B cell (primary cell): ENCODE measurements around the gene ZNF600.

Experiments
- EZH2 ChIP-seq: IDR thresholded peaks from 2 replicates; pipeline ENCODE4 v1.6.1; 2012; ENCODE audit warnings: borderline replicate concordance, low read depth, mild to moderate bottlenecking, moderate library complexity, low read length; ENCODE audit not compliant: insufficient read depth, poor library complexity, severe bottlenecking
- TF ChIP-seq, protein P1 (sequence below): fragments of 200-600 bp; IDR thresholded peaks from one replicate; pipeline ENCODE4 v1.8.0; 2022; ENCODE audit warnings: antibody characterized with exemption, mild to moderate bottlenecking

DNA sequence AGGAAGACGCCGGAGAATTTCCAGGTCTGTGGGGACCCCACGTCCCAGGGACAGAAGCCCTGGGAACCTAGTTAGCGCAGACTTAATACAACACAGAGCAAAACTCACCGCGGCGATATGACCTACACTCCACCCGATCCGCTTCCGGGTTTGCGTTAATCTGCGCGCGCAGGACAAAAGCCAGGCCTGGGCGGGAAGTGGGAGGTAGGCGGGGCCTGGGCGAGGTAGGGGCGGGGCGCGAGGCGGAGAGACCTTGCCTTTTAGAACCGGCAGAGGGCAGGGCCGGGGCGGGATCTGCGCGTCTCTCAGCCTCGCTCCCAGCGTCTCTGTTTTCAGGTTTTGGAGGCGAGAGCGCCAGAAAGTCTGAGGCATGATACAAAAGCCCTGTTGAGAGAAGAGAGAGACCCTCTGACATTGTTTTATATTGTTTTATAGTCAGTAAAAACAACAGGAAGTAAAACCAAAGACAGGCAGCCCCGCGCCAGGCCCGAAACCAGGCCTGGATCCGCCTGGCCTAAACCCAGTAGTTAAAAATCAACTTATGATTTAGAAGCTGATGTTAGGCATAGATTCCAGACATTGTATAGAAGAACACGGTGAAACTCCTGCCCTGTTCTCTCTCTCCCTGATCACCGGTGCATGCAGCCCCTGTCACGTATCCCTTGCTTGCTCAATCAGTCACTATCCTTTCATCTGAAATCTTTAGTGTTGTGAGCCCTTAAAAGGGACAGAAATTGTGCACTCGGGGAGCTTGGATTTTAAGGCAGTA, 51.5 kb downstream of the ZNF600 start, which contains the start of gene ZNF611:
- TF ChIP-seq, protein P1, sequence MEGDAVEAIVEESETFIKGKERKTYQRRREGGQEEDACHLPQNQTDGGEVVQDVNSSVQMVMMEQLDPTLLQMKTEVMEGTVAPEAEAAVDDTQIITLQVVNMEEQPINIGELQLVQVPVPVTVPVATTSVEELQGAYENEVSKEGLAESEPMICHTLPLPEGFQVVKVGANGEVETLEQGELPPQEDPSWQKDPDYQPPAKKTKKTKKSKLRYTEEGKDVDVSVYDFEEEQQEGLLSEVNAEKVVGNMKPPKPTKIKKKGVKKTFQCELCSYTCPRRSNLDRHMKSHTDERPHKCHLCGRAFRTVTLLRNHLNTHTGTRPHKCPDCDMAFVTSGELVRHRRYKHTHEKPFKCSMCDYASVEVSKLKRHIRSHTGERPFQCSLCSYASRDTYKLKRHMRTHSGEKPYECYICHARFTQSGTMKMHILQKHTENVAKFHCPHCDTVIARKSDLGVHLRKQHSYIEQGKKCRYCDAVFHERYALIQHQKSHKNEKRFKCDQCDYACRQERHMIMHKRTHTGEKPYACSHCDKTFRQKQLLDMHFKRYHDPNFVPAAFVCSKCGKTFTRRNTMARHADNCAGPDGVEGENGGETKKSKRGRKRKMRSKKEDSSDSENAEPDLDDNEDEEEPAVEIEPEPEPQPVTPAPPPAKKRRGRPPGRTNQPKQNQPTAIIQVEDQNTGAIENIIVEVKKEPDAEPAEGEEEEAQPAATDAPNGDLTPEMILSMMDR = peak; percentile 79
- no peak for TF ChIP-seq EZH2
